HFFc6 (cell line): ENCODE results near the gene CCDC7. TPM values are rescaled to one million over a fixed set of nuclear protein-coding genes. Genes with fewer than 3 reads are reported as not detected.

ENCODE experiments used
- DNase-seq: peaks from one replicate; pipeline ENCODE4 v3.0.0-alpha.2; 2018
- H3K27ac Mint-ChIP-seq: 2 replicates; pipeline ENCODE4 v1.8.0; 2020; ENCODE audit warnings: mild to moderate bottlenecking, mixed read lengths
- H3K27me3 Mint-ChIP-seq: 2 replicates; pipeline ENCODE4 v1.8.0; 2021; ENCODE audit warnings: mild to moderate bottlenecking, moderate library complexity, mixed read lengths; ENCODE audit not compliant: insufficient read depth
- H3K36me3 Mint-ChIP-seq: 2 replicates; pipeline ENCODE4 v1.8.0; 2021; ENCODE audit warnings: low read depth, mixed read lengths
- H3K4me1 Mint-ChIP-seq: 2 replicates; pipeline ENCODE4 v1.8.0; 2020; ENCODE audit warnings: low read depth, mixed read lengths
- H3K4me3 Mint-ChIP-seq: 2 replicates; pipeline ENCODE4 v1.8.0; 2020; ENCODE audit warnings: mild to moderate bottlenecking, moderate library complexity, mixed read lengths
- H3K9me3 Mint-ChIP-seq: 2 replicates; pipeline ENCODE4 v1.8.0; 2020; ENCODE audit warnings: mild to moderate bottlenecking, mixed read lengths
- CTCF ChIP-seq: fragments of 200-600 bp; sonication (generic); IDR thresholded peaks from 2 replicates; pipeline ENCODE4 v1.5.0; 2021; ENCODE audit warnings: antibody characterized with exemption, mild to moderate bottlenecking
- total RNA-seq, 6 experiments: library from RNA; stranded (reverse); fragmentation: NEBNext Ultra II Directional; extraction: Animal tissue kit (Norgen Biotek cat#: 25700); gene quantifications; 2 replicates in 1 of 6; 3 replicates in 5 of 6; pipeline ENCODE4 v1.2.3, GENCODE V29; 2021

Gene CCDC7
- total RNA-seq, 6 experiments from 2014 or later: 3.1 to 3.9 (median 3.7) TPM

DNA sequence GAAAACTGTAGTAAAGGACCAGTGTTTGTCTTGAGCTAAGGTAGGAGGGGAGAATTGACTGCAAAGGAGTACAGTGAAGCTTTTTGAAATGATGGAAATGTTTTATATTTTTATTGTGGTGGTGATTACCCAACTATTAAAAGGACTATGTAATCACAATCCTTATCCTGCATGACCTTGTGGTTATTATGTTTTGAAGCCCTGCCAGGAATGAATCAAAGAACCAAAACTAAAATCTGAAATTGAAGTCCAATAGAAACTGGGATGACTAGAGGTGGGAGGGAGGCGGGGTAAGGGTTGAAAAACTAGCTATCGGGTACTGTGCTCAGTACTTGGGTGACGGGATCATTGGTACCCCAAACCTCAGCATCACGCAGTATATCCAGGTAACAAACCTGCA, 8.2 kb downstream of the CCDC7 start:
- no peak for TF ChIP-seq CTCF
- Mint-ChIP-seq H3K4me1 (peaks cover 7% of the 10 kb centered on the region; the same call in 1 of the 2 replicates), H3K27ac (no peak overlapping the region), H3K27me3 (no peaks in the 10 kb centered on the region), H3K36me3 (peaks cover 9% of the 10 kb centered on the region), H3K9me3 (no peaks in the 10 kb centered on the region), H3K4me3 (no peak overlapping the region)
- DNase-seq: no peak

DNA sequence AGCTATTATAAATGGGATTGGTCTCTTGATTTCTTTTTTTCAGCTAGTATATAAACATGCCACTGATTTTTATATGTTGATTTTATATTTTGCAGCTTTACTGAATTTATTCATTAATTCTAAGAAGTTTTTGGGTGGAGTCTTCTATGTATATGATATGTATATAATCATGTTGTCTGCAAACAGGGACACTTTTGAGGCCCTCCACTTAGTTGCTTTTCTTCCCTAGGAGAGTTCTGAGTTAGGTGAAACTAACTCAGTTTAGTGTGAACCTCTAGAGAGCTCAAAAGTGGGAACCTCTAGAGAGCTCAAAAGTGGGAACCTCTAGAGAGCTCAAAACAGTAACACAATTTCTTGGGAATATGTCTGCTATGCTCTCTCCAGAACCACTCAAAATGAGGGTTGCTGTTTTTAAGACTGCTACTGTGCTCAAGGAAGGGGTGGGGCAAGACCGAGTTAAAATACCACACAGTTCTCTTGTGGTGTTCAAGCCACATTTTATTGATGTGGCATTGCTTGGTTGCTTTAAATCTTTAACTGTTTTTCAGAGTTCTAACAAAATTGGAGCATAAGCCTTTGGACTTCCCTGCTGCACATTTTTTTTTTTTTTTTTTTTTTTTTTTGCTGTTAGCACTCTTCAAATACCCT, 13.2 kb downstream of the CCDC7 start:
- no peak overlapping the region for H3K4me3 Mint-ChIP-seq

GRCh38 chr10:32461203-32461602, 15.3 kb downstream of the CCDC7 start:
- TF ChIP-seq CTCF: no peak
- no peaks in the 10 kb centered on the region; the same call in 1 of the 2 replicates for H3K27me3 Mint-ChIP-seq

More for the DNA sequence above, 13.2 kb downstream of the CCDC7 start:
- H3K36me3 Mint-ChIP-seq: peaks cover 9% of the 10 kb centered on the region
- no peaks in the 10 kb centered on the region for H3K4me1 Mint-ChIP-seq
- DNase-seq: no peak
- H3K27me3 Mint-ChIP-seq: no peaks in the 10 kb centered on the region
- no peak overlapping the region for H3K27ac Mint-ChIP-seq
- TF ChIP-seq CTCF: no peak
- H3K9me3 Mint-ChIP-seq: no peaks in the 10 kb centered on the region

DNA sequence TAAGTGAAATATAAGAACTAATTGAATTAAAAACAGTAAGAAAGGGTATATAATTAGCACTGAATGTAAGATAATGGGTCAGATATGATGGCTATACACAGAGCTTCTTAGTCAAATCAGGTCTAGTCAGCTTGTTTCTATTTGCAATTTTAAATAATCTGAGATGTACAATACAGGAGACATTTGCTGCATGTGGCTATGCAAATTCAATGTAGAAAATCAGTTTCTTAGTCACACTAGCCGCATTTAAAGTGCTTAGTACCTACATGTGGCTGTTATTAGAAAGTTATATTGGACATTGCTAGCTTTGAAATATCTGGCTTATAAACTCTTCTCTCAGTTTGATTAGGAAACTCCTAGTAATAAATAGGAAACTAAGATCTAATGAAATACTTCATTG, 25.3 kb downstream of the CCDC7 start:
- Mint-ChIP-seq H3K4me3 (no peak overlapping the region), H3K4me1 (no peaks in the 10 kb centered on the region), H3K27me3 (no peaks in the 10 kb centered on the region; the same call in 1 of the 2 replicates), H3K36me3 (peaks cover 13% of the 10 kb centered on the region), H3K27ac (no peak overlapping the region), H3K9me3 (no peaks in the 10 kb centered on the region)
- no peak for TF ChIP-seq CTCF
- no peak for DNase-seq

More at GRCh38 chr10:32461203-32461602, 15.3 kb downstream of the CCDC7 start:
- Mint-ChIP-seq H3K36me3 (no peaks in the 10 kb centered on the region), H3K4me1 (no peaks in the 10 kb centered on the region), H3K4me3 (no peak overlapping the region), H3K9me3 (no peaks in the 10 kb centered on the region), H3K27ac (no peak overlapping the region)
- no peak for DNase-seq

DNA sequence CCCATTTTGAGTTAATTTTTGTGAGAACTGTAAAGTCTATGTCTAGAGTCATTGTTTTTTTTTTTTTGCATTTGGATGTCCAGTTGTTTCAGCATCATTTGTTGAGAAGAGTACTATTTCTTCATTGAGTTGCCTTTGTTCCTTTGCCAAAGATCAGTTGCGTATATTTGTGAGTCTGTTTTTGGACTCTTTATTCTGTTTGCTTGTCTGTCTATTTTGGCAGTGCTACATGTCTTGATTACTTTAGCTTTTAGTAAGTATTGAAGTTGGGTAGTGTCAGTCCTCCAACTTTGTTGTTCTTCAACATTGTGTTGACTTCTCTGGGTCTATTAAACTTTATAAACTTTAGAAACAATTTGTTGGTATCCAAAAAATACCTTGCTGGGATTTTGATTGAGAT, 31.6 kb downstream of the CCDC7 start:
- H3K27ac Mint-ChIP-seq: no peak overlapping the region
- TF ChIP-seq CTCF: no peak
- H3K27me3 Mint-ChIP-seq: no peaks in the 10 kb centered on the region
- H3K9me3 Mint-ChIP-seq: peaks cover 3% of the 10 kb centered on the region; the same call in 1 of the 2 replicates
- H3K4me1 Mint-ChIP-seq: no peaks in the 10 kb centered on the region
- peaks cover 26% of the 10 kb centered on the region for H3K36me3 Mint-ChIP-seq
- H3K4me3 Mint-ChIP-seq: no peak overlapping the region
- DNase-seq: no peak
